Esophagus muscularis mucosa (tissue), 4 donors: ENCODE measurements around the gene CENPX. TPM values are rescaled to one million over a fixed set of nuclear protein-coding genes. Genes with fewer than 3 reads are reported as not detected.

Experiments used
- DNase-seq: peaks from one replicate; pipeline ENCODE4 v3.0.0-alpha.2; 2017; ENCODE audit errors: extremely low spot score
- H3K27ac ChIP-seq, 4 donors: fragments of 200-600 bp; sonication (generic); replicated peaks in 1 of 4; 1 replicate in 3 of 4; 2 replicates in 1 of 4; pipeline ENCODE4 v1.5.1; 2016 to 2019; ENCODE audit warnings: mild to moderate bottlenecking in 1 of 4
- H3K27me3 ChIP-seq, 4 donors: fragments of 200-600 bp; sonication (generic); one replicate each; pipeline versions ENCODE4 v1.5.1 to v1.6.0; 2016 to 2019
- H3K36me3 ChIP-seq, 4 donors: fragments of 200-600 bp; sonication (generic); one replicate each; pipeline ENCODE4 v1.5.1; 2016 to 2019
- H3K4me1 ChIP-seq, 4 donors: fragments of 200-600 bp; sonication (generic); one replicate each; pipeline ENCODE4 v1.5.1; 2016 to 2019
- H3K4me3 ChIP-seq, 4 donors: fragments of 200-600 bp; sonication (generic); 1 replicate in 2 of 4; 2 replicates in 2 of 4; pipeline ENCODE4 v1.5.1; 2016 to 2019; ENCODE audit warnings: mild to moderate bottlenecking in 4 of 4, moderate library complexity in 1 of 4
- H3K9me3 ChIP-seq, 4 donors: fragments of 200-600 bp; sonication (generic); 1 replicate in 3 of 4; 2 replicates in 1 of 4; pipeline ENCODE4 v1.5.1; 2016 to 2019
- CTCF ChIP-seq, 3 experiments: fragments of 200-600 bp in 2 of 3; fragments of 450-650 bp in 1 of 3; sonication (generic) in 2 of 3; IDR thresholded peaks; one replicate each; pipeline ENCODE4 v1.5.1; 2017 to 2019; ENCODE audit warnings: antibody characterized with exemption in 3 of 3, mild to moderate bottlenecking in 2 of 3, moderate library complexity in 1 of 3
- EP300 ChIP-seq: sonication (generic); formaldehyde crosslinking; IDR thresholded peaks from one replicate; pipeline ENCODE4 v1.6.1; 2017; ENCODE audit warnings: antibody characterized with exemption
- POLR2A ChIP-seq: fragments of 450-650 bp; IDR thresholded peaks from one replicate; pipeline ENCODE4 v1.6.1; 2017; ENCODE audit warnings: antibody characterized with exemption, moderate library complexity, mild to moderate bottlenecking, low read depth
- POLR2AphosphoS5 ChIP-seq, 2 donors: sonication (generic); formaldehyde crosslinking; IDR thresholded peaks; one replicate each; pipeline ENCODE4 v1.6.1; 2017; ENCODE audit warnings: antibody characterized with exemption in 2 of 2
- WGBS: methylation state at CpG from one replicate; pipeline ENCODE4 v1.1.5; 2018; 5-methylcytosine and 5-hydroxymethylcytosine counted together
- intact Hi-C: fragments of 100-400 bp; cut with DNase I; formaldehyde crosslinking; loops from one replicate; pipeline ENCODE4 v1.15.1; 2023
- total RNA-seq, 4 donors: library from RNA; depleted of rRNA; stranded (reverse); fragments of >200 nt; gene quantifications; one replicate each; pipeline versions ENCODE4 v1.1.0 to v1.2.1, GENCODE V29; 2016

CENPX gene
- total RNA-seq, 4 donors from 2014 or later: 62.5 to 109 (median 95.5) TPM

GRCh38 chr17:81980707-81981343 is 41.9 kb downstream of the CENPX start:
- 84% methylated on average over 9 of the region's 9 CpGs for WGBS
- no peak overlapping the region for H3K4me3 ChIP-seq
- H3K36me3 ChIP-seq: peaks cover 15 to 55% (median 42%) of the 10 kb centered on the region in 4 donors
- peaks cover 11 to 26% (median 22%) of the 10 kb centered on the region in 4 donors for H3K4me1 ChIP-seq
- no peaks in the 10 kb centered on the region for H3K27me3 ChIP-seq
- TF ChIP-seq POLR2AphosphoS5 (IDR thresholded peaks at IDR 0.05): no peak
- no peaks in the 10 kb centered on the region for H3K9me3 ChIP-seq
- no peak for DNase-seq
- no peak overlapping the region for H3K27ac ChIP-seq
- intact Hi-C loops: no loop called here

GRCh38 chr17:81980122-81980521 is 42.6 kb downstream of the CENPX start:
- Histone ChIP-seq H3K4me3 (no peak overlapping the region), H3K36me3 (peaks cover 8 to 48% (median 35%) of the 10 kb centered on the region in 4 donors), H3K27me3 (no peaks in the 10 kb centered on the region), H3K27ac (no peak overlapping the region), H3K9me3 (no peaks in the 10 kb centered on the region), H3K4me1 (peaks cover 11 to 26% (median 22%) of the 10 kb centered on the region in 4 donors)
- 98% methylated on average over 4 of the region's 4 CpGs for WGBS
- TF ChIP-seq POLR2AphosphoS5 (IDR thresholded peaks at IDR 0.05): no peak
- no peak for TF ChIP-seq EP300
- TF ChIP-seq CTCF (IDR thresholded peaks at IDR 0.05): no peak
- TF ChIP-seq POLR2A: no peak
- intact Hi-C loops: no loop called here
- DNase-seq: no peak

GRCh38 chr17:81978524-81979298 is 44.0 kb downstream of the CENPX start:
- WGBS: 86% methylated on average over 23 of the region's 27 CpGs
- peaks cover 0 to under 1% (median 0%) of the 10 kb centered on the region in 4 donors for H3K9me3 ChIP-seq
- intact Hi-C loops: no loop called here
- peaks cover 0 to 34% (median 22%) of the 10 kb centered on the region in 4 donors for H3K36me3 ChIP-seq
- DNase-seq: no peak
- H3K4me3 ChIP-seq: peak overlapping the region; percentile 78 to 94 (median 88)
- TF ChIP-seq POLR2A: no peak
- no peak for TF ChIP-seq EP300
- TF ChIP-seq CTCF (IDR thresholded peaks at IDR 0.05): no peak
- no peak for TF ChIP-seq POLR2AphosphoS5 (IDR thresholded peaks at IDR 0.05)
- peak overlapping the region in 1 of 4 donors; percentile 96 for H3K27ac ChIP-seq
- H3K4me1 ChIP-seq: peaks cover 11 to 26% (median 22%) of the 10 kb centered on the region in 4 donors
- peaks cover 0 to 2% (median 0%) of the 10 kb centered on the region in 4 donors for H3K27me3 ChIP-seq

GRCh38 chr17:81977211-81977808 is 45.4 kb downstream of the CENPX start, which contains the start of gene ASPSCR1:
Gene ASPSCR1, plus strand, starts transcription at chr17:81977629. Its CDS starts 18 bp downstream, at chr17:81977647.
- H3K4me1 ChIP-seq: peaks cover 11 to 26% (median 22%) of the 10 kb centered on the region in 4 donors
- peaks cover 0 to 6% (median 0%) of the 10 kb centered on the region in 4 donors for H3K27me3 ChIP-seq
- H3K36me3 ChIP-seq: peaks cover 0 to 20% (median 15%) of the 10 kb centered on the region in 4 donors
- DNase-seq: peak; percentile 96
- WGBS: under 1% methylated on average over 17 of the region's 76 CpGs
- H3K4me3 ChIP-seq: peak within 1 kb of the TSS; percentile 78 to 94 (median 88)
- TF ChIP-seq POLR2A: peak; percentile 49
- TF ChIP-seq CTCF (IDR thresholded peaks at IDR 0.05): no peak
- peak; percentile 71 to 87 for TF ChIP-seq POLR2AphosphoS5 (IDR thresholded peaks at IDR 0.05)
- H3K9me3 ChIP-seq: peaks cover 0 to 4% (median 0%) of the 10 kb centered on the region in 4 donors
- intact Hi-C loops: no loop called here
- H3K27ac ChIP-seq: peak within 1 kb of the TSS; percentile 90 to 96 (median 93)
